ENCODE measurements around the gene VIP. TPM values are rescaled to one million over a fixed set of nuclear protein-coding genes. Genes with fewer than 3 reads are reported as not detected.

VIP gene
- total and polyA plus RNA-seq, 2 of the 13 experiments (the other 11 are each of a cell fraction or from before 2014, with no cell fraction given) = not detected

DNA sequence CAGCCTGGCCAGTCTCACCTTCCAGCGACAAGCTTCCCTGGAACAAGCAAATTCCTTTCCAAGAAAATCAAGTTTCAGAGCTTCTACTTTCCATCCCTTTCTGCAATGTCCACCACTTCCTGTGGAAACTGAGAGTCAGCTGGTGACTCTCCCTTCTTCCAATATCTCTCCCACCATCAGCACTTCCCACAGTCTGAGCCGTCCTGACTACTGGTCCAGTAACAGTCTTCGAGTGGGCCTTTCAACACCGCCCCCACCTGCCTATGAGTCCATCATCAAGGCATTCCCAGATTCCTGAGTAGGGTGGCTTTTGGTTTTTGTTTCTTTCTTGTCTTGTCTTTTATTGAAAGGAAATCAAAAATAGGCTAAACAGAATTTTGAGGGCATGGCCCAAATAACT, 28.6 kb upstream of the VIP start:
- no peak overlapping the region for H3K9ac ChIP-seq (ENCODE audit: insufficient read depth, low read depth, low read length)
- ChIA-PET CTCF (ENCODE audit: low intra/inter-chr PET ratio, low total read pairs) (no interaction called here), POLR2A (no interaction called here)
- BruUV-seq (replicated peaks) = no TSS peak
- 9% methylated on average over 4 of the region's 4 CpGs for WGBS (ENCODE audit: low lambda C conversion rate)
- no peaks in the 10 kb centered on the region for H3K4me1 ChIP-seq (ENCODE audit: insufficient read depth, low read length)
- FAIRE-seq = no peak
- H2AFZ ChIP-seq (ENCODE audit: low read length) = no peak overlapping the region
- intact Hi-C loops (cut with micrococcal nuclease; ENCODE audit: unreplicated experiment) (no loop called here), in situ Hi-C loops (cut with HindIII; ENCODE audit: extremely low pct_ligation_motif_present, low pct_unique_long_range_greater_than_20kb) (no loop called here)
- H3K27ac ChIP-seq (ENCODE audit: extremely low read length, insufficient read depth, low read length) = no peak overlapping the region
- H4K20me1 ChIP-seq (ENCODE audit: insufficient read depth, low read length) = no peaks in the 10 kb centered on the region
- H3K4me3 ChIP-seq (replicated peaks in 1 of 3; ENCODE audit: insufficient read depth in 1 of 3, low read depth in 2 of 3, low read length in 3 of 3) = no peak overlapping the region
- ATAC-seq = no peak
- H3K4me2 ChIP-seq (ENCODE audit: low read depth, low read length) = no peak overlapping the region
- H3K27me3 ChIP-seq (ENCODE audit: control insufficient read depth in 1 of 2, insufficient read depth in 2 of 2, low read length in 2 of 2) = no peaks in the 10 kb centered on the region
- H3K79me2 ChIP-seq (ENCODE audit: insufficient read depth, low read length) = no peaks in the 10 kb centered on the region
- no peaks in the 10 kb centered on the region for H3K9me3 ChIP-seq (ENCODE audit: low read length)
- no peaks in the 10 kb centered on the region for H3K36me3 ChIP-seq (replicated peaks in 1 of 2; ENCODE audit: control insufficient read depth in 1 of 2, insufficient read depth in 2 of 2, low read length in 2 of 2)
- no peak for DNase-seq (ENCODE audit: low spot score)
- no peak for TF ChIP-seq KLF16 (CRISPR knock-in tag; IDR thresholded peaks at IDR 0.05)
- TF ChIP-seq, protein P1, sequence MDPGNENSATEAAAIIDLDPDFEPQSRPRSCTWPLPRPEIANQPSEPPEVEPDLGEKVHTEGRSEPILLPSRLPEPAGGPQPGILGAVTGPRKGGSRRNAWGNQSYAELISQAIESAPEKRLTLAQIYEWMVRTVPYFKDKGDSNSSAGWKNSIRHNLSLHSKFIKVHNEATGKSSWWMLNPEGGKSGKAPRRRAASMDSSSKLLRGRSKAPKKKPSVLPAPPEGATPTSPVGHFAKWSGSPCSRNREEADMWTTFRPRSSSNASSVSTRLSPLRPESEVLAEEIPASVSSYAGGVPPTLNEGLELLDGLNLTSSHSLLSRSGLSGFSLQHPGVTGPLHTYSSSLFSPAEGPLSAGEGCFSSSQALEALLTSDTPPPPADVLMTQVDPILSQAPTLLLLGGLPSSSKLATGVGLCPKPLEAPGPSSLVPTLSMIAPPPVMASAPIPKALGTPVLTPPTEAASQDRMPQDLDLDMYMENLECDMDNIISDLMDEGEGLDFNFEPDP (CRISPR knock-in tag; conservative IDR thresholded peaks at IDR 0.05) = no peak
- no peak for TF ChIP-seq RBM22 (optimal IDR thresholded peaks at IDR 0.05; ENCODE audit: low read length)
- TF ChIP-seq ZNF7 (CRISPR knock-in tag; IDR thresholded peaks at IDR 0.05) = no peak
- TF ChIP-seq EP300 (IDR thresholded peaks at IDR 0.05; ENCODE audit: low read depth in 2 of 2, low read length in 2 of 2) = no peak
- no peak for TF ChIP-seq EP300 (CRISPR knock-in tag; IDR thresholded peaks at IDR 0.05; ENCODE audit: borderline replicate concordance)
- TF ChIP-seq TP53 (CRISPR knock-in tag; conservative IDR thresholded peaks at IDR 0.05) = no peak
- no peak for TF ChIP-seq FOXA1 (IDR thresholded peaks at IDR 0.05)
- TF ChIP-seq FOXA1 (CRISPR knock-in tag; IDR thresholded peaks at IDR 0.05) = no peak
- TF ChIP-seq, protein P2, sequence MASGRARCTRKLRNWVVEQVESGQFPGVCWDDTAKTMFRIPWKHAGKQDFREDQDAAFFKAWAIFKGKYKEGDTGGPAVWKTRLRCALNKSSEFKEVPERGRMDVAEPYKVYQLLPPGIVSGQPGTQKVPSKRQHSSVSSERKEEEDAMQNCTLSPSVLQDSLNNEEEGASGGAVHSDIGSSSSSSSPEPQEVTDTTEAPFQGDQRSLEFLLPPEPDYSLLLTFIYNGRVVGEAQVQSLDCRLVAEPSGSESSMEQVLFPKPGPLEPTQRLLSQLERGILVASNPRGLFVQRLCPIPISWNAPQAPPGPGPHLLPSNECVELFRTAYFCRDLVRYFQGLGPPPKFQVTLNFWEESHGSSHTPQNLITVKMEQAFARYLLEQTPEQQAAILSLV (CRISPR knock-in tag; IDR thresholded peaks at IDR 0.05; ENCODE audit: borderline replicate concordance) = no peak
- TF ChIP-seq, protein P3, sequence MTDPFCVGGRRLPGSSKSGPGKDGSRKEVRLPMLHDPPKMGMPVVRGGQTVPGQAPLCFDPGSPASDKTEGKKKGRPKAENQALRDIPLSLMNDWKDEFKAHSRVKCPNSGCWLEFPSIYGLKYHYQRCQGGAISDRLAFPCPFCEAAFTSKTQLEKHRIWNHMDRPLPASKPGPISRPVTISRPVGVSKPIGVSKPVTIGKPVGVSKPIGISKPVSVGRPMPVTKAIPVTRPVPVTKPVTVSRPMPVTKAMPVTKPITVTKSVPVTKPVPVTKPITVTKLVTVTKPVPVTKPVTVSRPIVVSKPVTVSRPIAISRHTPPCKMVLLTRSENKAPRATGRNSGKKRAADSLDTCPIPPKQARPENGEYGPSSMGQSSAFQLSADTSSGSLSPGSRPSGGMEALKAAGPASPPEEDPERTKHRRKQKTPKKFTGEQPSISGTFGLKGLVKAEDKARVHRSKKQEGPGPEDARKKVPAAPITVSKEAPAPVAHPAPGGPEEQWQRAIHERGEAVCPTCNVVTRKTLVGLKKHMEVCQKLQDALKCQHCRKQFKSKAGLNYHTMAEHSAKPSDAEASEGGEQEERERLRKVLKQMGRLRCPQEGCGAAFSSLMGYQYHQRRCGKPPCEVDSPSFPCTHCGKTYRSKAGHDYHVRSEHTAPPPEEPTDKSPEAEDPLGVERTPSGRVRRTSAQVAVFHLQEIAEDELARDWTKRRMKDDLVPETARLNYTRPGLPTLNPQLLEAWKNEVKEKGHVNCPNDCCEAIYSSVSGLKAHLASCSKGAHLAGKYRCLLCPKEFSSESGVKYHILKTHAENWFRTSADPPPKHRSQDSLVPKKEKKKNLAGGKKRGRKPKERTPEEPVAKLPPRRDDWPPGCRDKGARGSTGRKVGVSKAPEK (CRISPR knock-in tag; IDR thresholded peaks at IDR 0.05; ENCODE audit: borderline replicate concordance) = no peak
- TF ChIP-seq ARNTL (CRISPR knock-in tag; IDR thresholded peaks at IDR 0.05) = no peak
- no peak for TF ChIP-seq SIN3A (IDR thresholded peaks at IDR 0.05; ENCODE audit: borderline replicate concordance, low read depth, low read length)
- TF ChIP-seq HNRNPL (IDR thresholded peaks at IDR 0.05; ENCODE audit: low read depth, low read length) = no peak
- TF ChIP-seq, protein P4, sequence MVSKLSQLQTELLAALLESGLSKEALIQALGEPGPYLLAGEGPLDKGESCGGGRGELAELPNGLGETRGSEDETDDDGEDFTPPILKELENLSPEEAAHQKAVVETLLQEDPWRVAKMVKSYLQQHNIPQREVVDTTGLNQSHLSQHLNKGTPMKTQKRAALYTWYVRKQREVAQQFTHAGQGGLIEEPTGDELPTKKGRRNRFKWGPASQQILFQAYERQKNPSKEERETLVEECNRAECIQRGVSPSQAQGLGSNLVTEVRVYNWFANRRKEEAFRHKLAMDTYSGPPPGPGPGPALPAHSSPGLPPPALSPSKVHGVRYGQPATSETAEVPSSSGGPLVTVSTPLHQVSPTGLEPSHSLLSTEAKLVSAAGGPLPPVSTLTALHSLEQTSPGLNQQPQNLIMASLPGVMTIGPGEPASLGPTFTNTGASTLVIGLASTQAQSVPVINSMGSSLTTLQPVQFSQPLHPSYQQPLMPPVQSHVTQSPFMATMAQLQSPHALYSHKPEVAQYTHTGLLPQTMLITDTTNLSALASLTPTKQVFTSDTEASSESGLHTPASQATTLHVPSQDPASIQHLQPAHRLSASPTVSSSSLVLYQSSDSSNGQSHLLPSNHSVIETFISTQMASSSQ (IDR thresholded peaks at IDR 0.05; ENCODE audit: low read depth) = no peak
- TF ChIP-seq, protein P4 (CRISPR knock-in tag; IDR thresholded peaks at IDR 0.05; ENCODE audit: borderline replicate concordance) = no peak
- no peak for TF ChIP-seq ZNF883 (CRISPR knock-in tag; IDR thresholded peaks at IDR 0.05; ENCODE audit: not compliant biosample characterization)
- TF ChIP-seq NFRKB (IDR thresholded peaks at IDR 0.05) = no peak
